Amniotic epithelial cell (primary cell): ENCODE results near the gene PLEKHG3.
"Not testable (repeated sequence)": the region's sequence is repeated elsewhere in the genome, so short reads cannot be mapped to it uniquely, and the experiment has no call there.

Source experiments
- DNase-seq: peaks from one replicate; pipeline ENCODE4 v3.0.0-alpha.2; 2010; ENCODE audit warnings: low read depth

PLEKHG3 gene

GRCh38 chr14:64688031-64688430 lies 16.2 kb upstream of the PLEKHG3 start:
- DNase-seq: no peak

DNA sequence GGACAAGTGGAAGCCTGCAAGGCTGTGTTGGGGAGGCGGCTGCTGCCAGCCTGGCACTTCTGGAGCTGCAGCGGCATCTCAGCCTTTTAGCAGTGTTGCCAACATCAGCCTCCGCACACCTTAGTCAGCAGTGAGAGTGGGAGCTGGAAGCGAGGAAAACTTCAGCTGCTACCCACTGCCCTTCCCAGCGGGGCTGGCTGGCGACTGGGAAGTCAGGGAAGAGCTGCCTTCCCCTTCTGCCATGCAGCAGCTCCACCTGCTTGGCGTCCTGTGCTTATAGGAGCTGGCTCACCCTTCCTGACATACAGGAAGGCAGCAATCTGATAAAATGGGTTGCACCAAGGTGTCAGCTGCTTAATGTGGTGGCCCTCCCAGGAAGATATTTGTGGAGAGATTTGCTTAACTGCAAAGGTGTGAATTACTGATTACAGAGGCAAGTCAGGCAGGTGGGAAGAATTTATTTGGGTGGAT lies 15.4 kb upstream of the PLEKHG3 start:
- DNase-seq: no peak

DNA sequence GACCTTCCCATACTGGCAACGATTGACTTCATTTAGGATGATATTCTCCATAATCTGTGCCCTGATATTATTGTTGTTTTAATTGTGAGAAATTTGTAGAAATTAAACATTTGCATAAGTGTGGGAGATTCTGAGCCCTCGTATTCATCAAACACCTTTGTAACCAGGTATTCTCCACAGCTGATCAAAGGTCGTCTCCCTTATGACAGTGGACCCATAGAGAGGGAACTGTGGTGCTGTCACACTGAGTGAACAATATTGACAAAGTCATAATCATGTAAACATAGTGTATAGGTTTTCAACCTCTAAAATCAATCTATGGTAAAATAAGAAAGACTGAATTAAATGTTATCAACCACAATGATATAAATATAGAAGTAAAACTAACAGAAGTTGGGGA lies 14.9 kb upstream of the PLEKHG3 start:
- DNase-seq: no peak

DNA sequence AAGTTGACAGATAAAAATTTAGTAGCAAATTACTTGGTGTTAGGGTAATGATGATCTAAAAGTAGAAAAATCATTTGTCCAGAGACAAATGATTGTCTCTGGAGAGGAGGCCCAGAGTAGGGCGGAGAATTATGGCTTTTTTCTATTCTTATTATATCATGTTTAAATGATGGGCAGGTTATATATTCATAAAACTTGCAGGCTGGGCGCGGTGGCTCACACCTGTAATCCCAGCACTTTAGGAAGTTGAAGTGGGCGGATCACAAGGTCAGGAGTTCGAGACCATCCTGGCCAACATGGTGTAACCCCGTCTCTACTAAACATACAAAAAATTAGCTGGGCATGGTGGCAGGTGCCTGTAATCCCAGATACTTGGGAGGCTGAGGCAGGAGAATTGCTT lies 13.6 kb upstream of the PLEKHG3 start:
- DNase-seq: not testable (repeated sequence)

- no peak for DNase-seq
Measured at GRCh38 chr14:64691376-64691775, 12.8 kb upstream of the PLEKHG3 start.

- DNase-seq: no peak
Measured at GRCh38 chr14:64692189-64692985, 11.8 kb upstream of the PLEKHG3 start.

DNA sequence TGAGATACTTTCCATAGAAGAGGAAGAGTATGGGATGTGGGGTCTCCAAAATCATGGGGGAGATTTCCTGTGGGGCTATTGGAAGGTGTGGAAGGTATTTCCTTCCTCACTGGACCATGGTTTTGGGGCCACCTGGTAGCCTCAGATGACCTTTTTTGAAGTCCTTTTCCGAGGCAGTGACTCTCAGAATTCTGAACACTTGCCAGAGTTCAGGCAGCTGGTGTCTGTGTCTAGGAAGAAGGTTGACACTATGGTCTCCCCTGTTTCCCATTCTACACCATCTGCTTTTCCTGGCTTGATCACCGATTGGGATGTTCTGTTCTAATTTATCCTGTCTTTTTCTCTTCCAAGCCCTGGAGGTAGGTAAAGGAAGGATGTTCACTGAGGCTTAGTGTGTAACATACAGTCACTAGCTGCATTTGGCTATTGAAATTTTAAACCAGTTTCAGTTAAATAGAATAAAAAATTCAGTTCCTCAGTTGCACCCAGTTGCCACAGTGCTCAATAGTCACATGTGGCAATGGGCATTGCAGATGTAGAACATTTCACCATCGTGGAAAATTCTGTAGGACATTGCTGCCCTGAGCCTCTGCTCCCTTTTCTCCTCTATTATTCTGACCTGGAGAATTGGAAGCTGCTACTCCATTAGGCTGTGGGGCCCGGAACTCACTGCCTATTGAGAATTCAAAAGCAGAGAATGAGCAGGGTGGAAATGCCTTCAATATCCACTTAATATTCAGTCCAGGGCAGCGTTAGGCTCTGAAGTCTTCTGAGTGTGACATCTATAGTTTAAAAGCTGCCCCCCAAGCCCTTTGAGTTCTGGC lies 11.0 kb upstream of the PLEKHG3 start:
- DNase-seq: no peak

DNA sequence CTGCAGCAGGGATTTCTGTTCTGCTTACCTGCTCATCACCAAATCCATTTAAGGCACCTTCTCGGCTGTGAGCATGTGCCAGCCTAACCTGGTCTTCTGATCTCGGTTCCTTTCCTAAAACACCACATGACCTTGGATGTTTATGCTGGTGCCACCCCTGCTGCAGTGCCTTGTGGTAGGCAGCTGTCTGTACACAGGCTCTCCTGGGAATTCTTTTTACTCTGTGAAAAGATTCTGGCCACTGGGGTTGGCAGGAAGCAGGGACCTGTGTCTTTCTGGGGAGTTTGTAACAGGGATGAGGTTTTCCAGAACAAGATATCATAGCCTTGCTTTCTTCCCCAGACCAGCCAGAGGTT lies 10.4 kb upstream of the PLEKHG3 start:
- DNase-seq: no peak

DNA sequence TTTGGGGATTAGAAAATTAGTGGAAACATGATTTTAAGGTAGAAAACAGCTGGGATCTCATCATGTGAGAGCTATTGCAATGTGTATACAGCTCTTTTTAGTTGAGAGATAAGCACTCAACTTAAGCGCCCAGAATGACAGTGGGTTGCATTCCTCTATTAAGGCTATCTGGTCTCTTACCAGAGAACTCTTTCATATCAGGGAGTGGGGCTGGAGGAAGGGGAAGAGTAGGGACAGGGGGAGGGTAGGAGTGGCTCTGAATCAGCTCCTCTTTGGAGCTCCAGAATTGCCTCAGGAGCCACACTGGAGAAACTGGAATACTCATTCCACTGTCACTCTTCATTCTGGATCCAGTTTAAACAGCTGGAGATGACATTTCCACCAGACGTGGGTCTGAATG lies 9.2 kb upstream of the PLEKHG3 start:
- DNase-seq: peak; percentile 44

GRCh38 chr14:64696355-64696857 lies 7.8 kb upstream of the PLEKHG3 start:
- peak; percentile 52 for DNase-seq

DNA sequence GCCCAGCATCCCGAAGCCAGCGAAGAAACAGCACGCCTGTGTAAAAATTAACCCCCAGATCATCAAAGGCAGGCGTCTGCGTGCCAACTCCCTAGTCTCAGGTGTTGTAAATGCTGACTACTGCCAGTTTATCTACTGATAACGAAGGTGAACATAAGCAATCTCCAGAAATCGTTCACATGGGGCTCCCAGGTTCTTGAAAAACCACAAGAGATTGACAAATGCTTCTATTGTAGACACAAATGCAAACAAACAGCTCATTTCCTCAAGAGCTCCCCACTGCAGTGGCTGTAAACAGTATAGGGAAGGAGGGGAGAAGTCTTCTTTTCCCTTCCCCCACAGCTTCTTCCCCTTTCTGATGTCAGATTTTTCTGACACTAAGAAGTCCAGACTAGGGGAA lies 5.3 kb upstream of the PLEKHG3 start:
- DNase-seq: peak; percentile 36

DNA sequence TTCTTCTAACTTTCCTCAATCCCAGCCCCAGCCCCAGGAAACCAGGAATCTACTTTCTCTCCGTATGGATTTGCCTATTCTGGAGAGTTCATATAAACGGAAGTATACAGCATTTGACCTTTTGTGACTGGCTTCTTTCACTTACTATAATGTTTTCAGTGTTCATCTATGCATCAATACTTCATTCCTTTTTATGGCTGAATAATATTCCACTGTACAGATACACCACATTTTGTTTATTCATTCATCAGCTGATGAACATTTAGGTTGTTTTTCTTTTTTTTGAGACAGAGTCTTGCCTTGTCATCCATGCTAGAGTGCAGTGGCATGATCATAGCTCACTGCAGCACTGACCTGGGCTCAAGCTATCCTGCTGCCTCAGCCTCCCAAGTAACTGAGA lies 3.9 kb upstream of the PLEKHG3 start:
- DNase-seq: no peak

GRCh38 chr14:64700894-64701293 lies 3.3 kb upstream of the PLEKHG3 start:
- DNase-seq: no peak

DNA sequence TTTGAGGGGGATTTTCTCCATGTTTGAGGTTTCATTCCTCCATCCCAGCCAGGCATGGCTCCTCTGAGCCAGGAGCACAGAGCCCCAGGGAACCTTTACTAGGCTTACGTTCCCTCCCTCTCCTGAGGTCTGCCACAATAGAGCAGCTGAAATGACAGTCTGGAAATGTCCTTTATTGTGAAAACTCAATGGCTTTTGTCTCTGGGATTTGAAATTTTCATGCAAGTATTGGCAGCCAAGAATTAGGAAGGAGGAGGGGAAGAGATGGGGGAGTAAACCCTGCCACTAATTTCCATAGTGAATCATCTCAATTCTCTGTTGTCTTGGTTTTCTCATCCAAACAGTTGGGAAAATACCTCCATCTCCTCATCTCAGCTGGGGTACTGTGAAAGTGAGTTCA lies 2.6 kb upstream of the PLEKHG3 start:
- no peak for DNase-seq

DNA sequence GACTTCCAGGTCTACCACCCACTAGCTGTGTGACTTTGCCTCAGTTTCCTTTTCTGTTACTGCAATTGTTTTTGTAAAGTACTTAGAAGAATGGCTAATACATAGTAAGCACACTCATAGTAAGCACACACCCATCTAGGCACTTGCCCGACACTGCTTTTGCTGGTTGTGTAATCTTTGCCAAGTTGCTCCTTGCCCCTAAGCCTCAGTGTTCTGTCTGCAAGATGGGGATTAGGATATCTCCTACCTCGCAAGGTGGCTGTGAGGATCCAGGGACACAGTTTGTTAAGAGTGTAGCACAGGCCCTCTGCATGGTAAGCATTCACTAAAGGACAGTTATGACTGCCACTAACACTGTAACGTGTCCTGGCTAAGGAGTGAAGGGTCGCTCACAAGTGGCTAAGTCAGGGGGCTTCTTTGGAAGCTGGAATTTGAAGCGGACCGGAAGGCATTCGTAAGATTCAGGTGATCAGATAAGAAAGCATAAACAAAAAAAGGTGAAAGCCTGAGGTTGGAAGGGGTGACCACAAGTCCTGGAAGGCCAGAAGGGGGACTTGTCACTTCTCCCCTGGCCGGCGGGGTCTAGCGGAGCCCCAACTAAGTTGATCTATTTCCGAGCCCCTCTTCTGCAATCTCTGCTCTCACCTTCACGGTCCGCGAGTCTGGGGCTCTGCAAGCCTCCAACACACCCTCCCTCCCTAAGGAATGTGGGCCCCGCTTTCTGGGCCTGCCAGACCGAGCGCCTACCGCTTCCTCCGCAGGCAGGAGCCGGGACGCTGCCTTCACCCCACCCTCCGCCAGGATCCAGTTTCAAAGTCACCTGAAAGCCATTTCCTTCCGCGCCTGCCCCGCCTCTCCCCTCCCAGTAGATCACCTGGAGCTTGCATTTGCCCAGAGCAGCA lies 1.5 kb upstream of the PLEKHG3 start:
- no peak for DNase-seq

- DNase-seq: peak; percentile 33
Measured at GRCh38 chr14:64703395-64704142, 655 bp upstream of the PLEKHG3 start.

- no peak for DNase-seq
Measured at GRCh38 chr14:64704743-64705380, 638 bp downstream of the PLEKHG3 start.

DNA sequence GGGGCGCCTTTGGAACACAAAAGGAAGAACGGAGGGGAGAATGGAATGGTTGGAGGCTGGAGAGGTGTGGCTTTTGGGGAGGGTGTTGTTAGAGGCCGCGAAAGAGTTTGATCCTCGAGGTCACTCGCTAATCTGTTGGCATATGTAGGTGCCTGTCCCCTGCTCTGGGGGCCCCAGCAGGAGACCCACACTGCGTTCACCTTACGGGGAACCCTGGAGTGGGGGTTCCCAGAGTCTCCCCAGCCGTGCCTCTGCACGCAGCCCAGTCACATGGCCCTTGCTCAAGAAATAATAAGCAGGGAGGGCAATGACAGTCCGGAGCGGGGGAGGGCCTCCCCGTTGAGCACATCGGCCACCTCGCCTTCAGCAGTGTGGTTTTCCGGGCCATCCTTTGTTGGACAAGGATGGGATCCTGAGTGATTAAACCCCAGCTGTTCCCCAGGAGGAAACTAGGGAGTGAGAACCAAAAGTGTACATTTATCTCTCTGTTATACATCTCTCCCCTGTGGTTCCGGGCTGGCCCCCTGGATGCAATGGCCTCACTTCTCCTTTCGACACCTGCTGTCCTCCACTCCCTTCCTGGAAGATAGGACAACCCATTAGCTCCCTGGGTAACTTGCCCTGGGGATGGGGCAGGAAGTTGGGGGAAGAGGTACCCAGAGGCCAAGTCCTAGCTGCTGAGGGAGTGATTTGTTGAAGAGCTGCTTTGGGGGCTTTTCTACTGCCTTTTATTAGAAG lies 1.3 kb downstream of the PLEKHG3 start:
- no peak for DNase-seq

DNA sequence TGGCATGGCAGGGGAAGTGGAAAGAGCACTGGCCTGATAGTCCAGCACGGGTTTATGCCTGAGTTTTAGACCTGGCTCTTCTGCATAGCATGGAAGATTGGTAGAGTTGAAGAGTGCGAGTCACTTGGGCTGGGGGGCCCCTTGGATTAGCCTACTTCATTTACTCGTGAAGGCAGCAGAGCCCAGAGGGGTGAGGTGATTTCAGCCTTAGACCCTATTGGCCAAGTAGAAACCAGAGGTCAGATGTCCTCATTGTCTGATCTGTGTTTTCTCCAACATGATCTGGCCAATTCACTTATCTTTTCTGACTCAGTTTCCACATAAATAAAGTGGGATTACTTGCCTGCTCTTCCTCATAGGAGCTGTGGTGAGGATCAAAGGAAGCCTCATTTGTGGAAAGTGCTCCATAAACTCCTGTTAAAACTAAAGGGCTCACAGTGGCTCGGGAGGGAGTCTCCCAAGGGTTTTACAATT lies 1.9 kb downstream of the PLEKHG3 start:
- DNase-seq: peak; percentile 45

DNA sequence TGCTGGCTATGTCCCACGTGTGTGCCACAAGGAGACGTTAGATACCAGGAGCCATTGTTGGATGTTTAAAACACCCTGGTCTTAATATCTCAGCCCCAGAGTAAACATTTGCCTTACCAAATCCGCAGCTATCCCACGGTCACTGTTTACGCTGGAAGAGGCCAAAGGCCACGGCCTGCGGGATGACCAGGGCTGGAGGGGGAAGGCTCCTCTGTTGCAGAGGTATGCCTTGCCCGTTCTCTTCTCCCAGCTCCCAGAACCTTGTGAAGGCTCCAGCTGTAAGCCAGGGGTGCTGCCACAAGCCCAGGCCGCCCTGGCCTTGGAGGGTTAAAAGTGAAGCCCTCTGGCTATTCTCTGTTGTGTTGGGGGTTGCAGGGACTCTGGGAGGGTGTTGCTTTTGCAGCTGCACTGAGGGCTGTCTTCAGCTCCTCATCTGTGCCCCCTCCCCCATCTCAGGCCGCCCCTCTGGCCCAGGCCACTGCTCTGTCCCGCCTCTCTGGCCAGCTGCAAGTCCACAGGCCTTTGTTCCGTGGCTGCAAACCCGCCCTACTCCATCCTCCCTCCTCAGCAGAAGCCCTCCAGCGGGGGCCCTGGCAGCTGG lies 2.5 kb downstream of the PLEKHG3 start:
- DNase-seq: peak; percentile 73
